Measurements from ENCODE around the gene C22orf31. TPM values are rescaled to one million over a fixed set of nuclear protein-coding genes. Genes with fewer than 3 reads are reported as not detected.

C22orf31 gene
- not detected for total RNA-seq

DNA sequence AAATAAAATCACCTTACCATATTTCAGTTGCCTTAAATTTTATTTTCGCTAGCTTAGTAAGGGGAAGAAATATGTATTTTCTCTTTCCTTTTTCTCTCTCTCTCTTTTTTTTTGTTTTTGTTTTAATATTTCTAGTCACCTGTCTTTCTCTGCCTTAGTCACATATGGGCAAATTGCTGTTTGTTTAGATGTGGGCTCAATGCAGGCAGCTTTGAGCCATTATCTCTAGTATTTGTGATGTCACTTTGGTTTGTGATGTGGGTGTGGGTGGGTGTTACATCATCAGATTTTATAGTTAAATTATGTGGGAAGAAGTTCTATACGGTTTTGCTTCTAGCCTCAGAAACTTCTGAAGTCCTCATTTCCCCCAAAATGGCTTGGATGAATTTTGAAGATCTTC, at the start of gene C22orf31:
Gene C22orf31, minus strand, starts transcription at position 59 of the 400 bp plus-strand sequence. Its CDS starts 39 bp downstream, at position 20.
- no peaks in the 10 kb centered on the region for H3K36me3 Mint-ChIP-seq (ENCODE audit: low read depth)
- no peak within 1 kb of the TSS for H3K27ac Mint-ChIP-seq
- ChIA-PET POLR2A (no interaction called here), CTCF (interaction anchor here (0.6 to 2.4 kb wide), 4 partner anchors 8 to 224 kb away, joined by 3 to 5 read pairs (median 4); partner anchors contain the start of gene KREMEN1)
- no peaks in the 10 kb centered on the region for H3K9me3 Mint-ChIP-seq
- H3K4me3 Mint-ChIP-seq = no peak within 1 kb of the TSS
- H3K27me3 Mint-ChIP-seq = peaks cover 31% of the 10 kb centered on the region
- no peak for DNase-seq
- H3K4me1 Mint-ChIP-seq = peaks cover 10% of the 10 kb centered on the region

DNA sequence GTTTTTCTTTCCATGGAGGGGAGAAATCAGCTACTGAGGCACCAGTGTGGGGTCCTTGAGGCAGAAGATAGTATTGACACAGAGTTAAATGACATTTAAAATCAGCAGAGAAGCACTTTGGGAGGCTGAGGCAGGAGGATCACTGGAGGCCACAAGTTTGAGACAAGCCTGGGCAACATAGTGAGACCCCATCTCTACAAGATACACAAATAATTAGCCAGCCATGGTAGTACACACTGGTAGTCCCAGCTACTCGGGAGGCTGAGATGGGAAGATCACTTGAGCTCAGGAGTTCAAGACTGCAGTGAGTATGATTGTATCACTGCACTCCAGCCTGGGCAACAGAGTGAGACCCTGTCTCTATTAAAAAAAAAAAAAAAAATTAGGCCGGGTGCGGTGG, 49.3 kb upstream of the C22orf31 start:
- Mint-ChIP-seq H3K27me3 (peaks cover 10% of the 10 kb centered on the region), H3K27ac (no peak overlapping the region), H3K4me1 (no peaks in the 10 kb centered on the region), H3K4me3 (no peak overlapping the region), H3K9me3 (no peaks in the 10 kb centered on the region), H3K36me3 (ENCODE audit: low read depth) (no peaks in the 10 kb centered on the region)
- ChIA-PET POLR2A (no interaction called here), CTCF (no interaction called here)
- DNase-seq = no peak

DNA sequence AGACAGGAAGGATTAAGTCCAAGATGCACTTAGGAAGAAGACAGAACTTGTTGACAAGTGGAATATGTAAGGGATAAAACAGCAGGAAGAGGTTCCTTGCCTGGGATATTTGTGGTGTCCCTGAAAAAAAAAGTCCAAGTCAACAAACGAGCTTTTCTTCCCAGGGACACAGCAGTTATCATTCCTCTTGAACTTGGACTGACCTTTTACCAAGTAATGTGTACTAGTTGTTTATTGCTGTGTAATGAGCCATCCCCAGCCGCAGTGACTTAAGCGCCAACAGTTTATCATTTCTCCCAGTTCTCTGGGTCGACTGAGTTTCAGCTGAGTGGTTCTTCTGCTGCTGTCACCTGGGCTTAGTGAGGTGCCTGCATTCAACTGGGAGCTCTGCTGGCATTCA, 48.2 kb upstream of the C22orf31 start:
- Mint-ChIP-seq H3K27me3 (peaks cover 12% of the 10 kb centered on the region), H3K27ac (no peak overlapping the region), H3K36me3 (ENCODE audit: low read depth) (no peaks in the 10 kb centered on the region), H3K4me3 (no peak overlapping the region), H3K9me3 (no peaks in the 10 kb centered on the region), H3K4me1 (no peaks in the 10 kb centered on the region)
- ChIA-PET CTCF (no interaction called here), POLR2A (no interaction called here)
- DNase-seq = no peak

DNA sequence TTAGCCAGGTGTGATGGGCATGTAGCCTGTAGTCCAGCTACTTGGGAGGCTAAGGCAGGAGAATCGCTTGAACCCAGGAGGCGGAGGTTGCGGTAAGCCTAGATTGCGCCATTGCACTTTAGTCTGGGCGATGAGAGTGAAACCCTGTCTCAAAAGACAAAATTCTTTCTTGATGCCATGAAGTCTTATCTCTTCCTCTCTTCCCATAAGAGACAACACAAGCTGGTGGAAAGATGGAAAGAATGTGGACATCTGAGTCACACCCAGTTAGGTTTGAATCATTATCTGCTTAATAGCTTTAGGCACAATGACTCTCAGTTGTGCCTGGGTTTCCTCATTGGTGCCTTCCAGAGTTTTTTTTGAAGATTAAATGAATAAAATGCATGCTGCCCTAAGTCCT, 46.5 kb upstream of the C22orf31 start:
- ChIA-PET POLR2A (no interaction called here), CTCF (interaction anchor here (0.6 kb wide), 1 partner anchor 75 kb away, joined by 3 read pairs; no protein-coding TSS in a partner anchor)
- no peaks in the 10 kb centered on the region for H3K4me1 Mint-ChIP-seq
- no peak for DNase-seq
- H3K36me3 Mint-ChIP-seq (ENCODE audit: low read depth) = no peaks in the 10 kb centered on the region
- H3K4me3 Mint-ChIP-seq = no peak overlapping the region
- no peaks in the 10 kb centered on the region for H3K9me3 Mint-ChIP-seq
- no peak overlapping the region for H3K27ac Mint-ChIP-seq
- H3K27me3 Mint-ChIP-seq = peaks cover 14% of the 10 kb centered on the region

DNA sequence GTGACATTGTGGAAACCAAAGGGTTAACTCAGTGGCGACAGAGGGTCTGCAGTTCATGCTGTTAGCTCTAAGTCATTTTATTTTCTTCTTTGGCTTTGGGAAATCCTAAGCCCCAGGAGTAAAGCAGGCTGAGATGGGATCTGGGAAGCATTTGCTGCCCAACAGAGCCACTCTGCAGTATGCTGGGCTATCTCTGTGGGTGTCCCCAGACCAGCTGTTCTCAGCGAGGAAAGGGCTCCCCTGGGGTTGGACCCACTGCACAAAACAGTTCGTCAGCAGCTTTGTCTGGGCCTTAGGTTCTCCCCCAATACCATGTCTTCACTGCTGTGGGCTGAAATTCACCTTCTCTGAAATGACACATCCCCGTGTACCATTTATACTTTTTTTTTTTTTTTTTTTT, 45.2 kb upstream of the C22orf31 start:
- no peaks in the 10 kb centered on the region for H3K4me1 Mint-ChIP-seq
- no peak overlapping the region for H3K27ac Mint-ChIP-seq
- no peak overlapping the region for H3K4me3 Mint-ChIP-seq
- ChIA-PET CTCF (interaction anchor here (1.0 kb wide), 1 partner anchor 17 kb away, joined by 3 read pairs; no protein-coding TSS in a partner anchor), POLR2A (interaction anchor here (0.6 kb wide), 1 partner anchor 1682 kb away, joined by 3 read pairs; no protein-coding TSS in a partner anchor)
- H3K9me3 Mint-ChIP-seq = no peaks in the 10 kb centered on the region
- DNase-seq = no peak
- no peaks in the 10 kb centered on the region for H3K36me3 Mint-ChIP-seq (ENCODE audit: low read depth)
- H3K27me3 Mint-ChIP-seq = peaks cover 17% of the 10 kb centered on the region

DNA sequence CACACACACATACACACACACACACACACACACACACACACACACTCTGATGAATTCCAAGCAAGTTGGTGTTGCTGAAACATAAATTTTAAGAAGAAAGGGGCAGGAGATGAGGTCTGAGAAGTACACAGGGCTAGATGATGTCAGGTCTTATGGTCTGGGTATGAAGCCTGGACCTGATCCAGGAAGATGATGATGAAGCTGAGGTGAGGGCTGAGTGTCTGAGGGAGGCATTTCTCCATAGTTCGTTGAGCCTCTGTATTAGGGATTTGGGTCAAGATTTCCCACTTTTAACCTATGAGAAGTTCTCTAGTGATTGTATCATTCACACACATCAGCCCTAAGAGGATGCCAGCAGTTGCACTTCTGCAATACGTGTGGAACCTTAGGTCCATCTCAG, 43.8 kb upstream of the C22orf31 start:
- Mint-ChIP-seq H3K4me1 (no peaks in the 10 kb centered on the region), H3K9me3 (no peaks in the 10 kb centered on the region), H3K27ac (no peak overlapping the region), H3K27me3 (peaks cover 13% of the 10 kb centered on the region), H3K4me3 (no peak overlapping the region), H3K36me3 (ENCODE audit: low read depth) (no peaks in the 10 kb centered on the region)
- CTCF ChIA-PET = no interaction called here
- DNase-seq = no peak
- POLR2A ChIA-PET = no interaction called here

DNA sequence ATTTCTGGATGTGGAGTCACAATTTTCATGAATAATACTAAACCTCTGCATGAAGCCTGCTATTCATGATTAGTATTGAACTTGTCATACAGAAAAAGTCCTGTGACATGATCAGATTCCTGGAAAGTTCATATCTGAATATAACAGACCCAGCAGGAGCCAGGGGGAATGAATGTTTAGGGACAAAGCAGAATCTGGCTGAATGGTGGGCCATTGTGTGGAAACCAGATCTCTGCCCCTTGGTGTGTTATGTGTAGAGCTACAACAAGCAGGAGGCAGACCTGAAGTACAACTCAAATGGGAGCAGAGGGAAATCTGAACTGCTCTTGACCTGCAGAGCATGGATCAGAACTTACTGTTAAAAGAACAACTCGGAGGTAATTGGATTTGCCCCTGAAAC, 41.5 kb upstream of the C22orf31 start:
- Mint-ChIP-seq H3K27me3 (peaks cover 7% of the 10 kb centered on the region), H3K4me3 (no peak overlapping the region), H3K9me3 (no peaks in the 10 kb centered on the region), H3K27ac (no peak overlapping the region), H3K4me1 (no peaks in the 10 kb centered on the region), H3K36me3 (ENCODE audit: low read depth) (no peaks in the 10 kb centered on the region)
- ChIA-PET POLR2A (no interaction called here), CTCF (no interaction called here)
- no peak for DNase-seq

DNA sequence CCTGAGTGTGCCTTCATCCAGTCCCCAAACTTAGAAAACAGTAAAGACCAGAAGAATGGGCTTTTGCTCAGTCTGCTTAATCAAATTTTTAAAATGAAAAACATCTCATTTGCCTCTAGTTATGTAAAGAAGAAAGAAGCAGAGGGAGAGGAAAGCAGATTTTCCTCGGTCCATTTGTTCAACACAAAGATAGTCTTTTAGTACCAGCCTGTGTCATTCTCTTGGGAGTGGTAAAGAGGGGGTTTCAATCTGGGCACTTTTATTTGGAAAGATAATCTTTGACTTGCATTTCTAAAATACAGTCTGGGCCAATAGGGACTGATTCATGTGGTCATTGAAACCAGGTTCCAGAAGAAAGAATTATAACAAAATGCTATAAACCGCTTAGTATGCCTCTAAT, 40.7 kb upstream of the C22orf31 start:
- DNase-seq = no peak
- ChIA-PET CTCF (no interaction called here), POLR2A (no interaction called here)
- H3K9me3 Mint-ChIP-seq = no peaks in the 10 kb centered on the region
- peaks cover 7% of the 10 kb centered on the region for H3K27me3 Mint-ChIP-seq
- H3K4me1 Mint-ChIP-seq = no peaks in the 10 kb centered on the region
- H3K27ac Mint-ChIP-seq = no peak overlapping the region
- H3K4me3 Mint-ChIP-seq = no peak overlapping the region
- H3K36me3 Mint-ChIP-seq (ENCODE audit: low read depth) = no peaks in the 10 kb centered on the region

DNA sequence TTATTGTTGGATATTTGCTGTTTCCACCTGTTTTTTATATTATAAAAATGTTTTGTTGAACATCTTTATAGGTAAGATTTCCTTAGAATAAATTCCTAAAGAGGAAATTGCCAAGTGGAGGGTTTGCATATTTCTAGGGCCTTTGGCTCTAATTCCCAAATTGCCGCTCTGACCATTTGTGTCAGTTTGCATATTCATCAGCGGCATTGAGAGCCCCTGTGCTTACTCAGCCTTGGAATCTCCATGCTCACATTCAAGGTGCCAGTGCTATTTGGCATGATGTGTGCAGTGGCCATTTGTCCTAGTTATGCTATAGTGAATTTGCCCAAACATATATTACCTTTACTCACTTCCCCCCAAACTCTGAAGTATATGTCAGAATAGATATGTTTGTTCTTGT, 36.7 kb upstream of the C22orf31 start:
- Mint-ChIP-seq H3K4me1 (no peaks in the 10 kb centered on the region), H3K36me3 (ENCODE audit: low read depth) (no peaks in the 10 kb centered on the region), H3K27me3 (peaks cover 11% of the 10 kb centered on the region), H3K4me3 (no peak overlapping the region), H3K9me3 (no peaks in the 10 kb centered on the region), H3K27ac (no peak overlapping the region)
- ChIA-PET POLR2A (no interaction called here), CTCF (no interaction called here)
- DNase-seq = no peak

DNA sequence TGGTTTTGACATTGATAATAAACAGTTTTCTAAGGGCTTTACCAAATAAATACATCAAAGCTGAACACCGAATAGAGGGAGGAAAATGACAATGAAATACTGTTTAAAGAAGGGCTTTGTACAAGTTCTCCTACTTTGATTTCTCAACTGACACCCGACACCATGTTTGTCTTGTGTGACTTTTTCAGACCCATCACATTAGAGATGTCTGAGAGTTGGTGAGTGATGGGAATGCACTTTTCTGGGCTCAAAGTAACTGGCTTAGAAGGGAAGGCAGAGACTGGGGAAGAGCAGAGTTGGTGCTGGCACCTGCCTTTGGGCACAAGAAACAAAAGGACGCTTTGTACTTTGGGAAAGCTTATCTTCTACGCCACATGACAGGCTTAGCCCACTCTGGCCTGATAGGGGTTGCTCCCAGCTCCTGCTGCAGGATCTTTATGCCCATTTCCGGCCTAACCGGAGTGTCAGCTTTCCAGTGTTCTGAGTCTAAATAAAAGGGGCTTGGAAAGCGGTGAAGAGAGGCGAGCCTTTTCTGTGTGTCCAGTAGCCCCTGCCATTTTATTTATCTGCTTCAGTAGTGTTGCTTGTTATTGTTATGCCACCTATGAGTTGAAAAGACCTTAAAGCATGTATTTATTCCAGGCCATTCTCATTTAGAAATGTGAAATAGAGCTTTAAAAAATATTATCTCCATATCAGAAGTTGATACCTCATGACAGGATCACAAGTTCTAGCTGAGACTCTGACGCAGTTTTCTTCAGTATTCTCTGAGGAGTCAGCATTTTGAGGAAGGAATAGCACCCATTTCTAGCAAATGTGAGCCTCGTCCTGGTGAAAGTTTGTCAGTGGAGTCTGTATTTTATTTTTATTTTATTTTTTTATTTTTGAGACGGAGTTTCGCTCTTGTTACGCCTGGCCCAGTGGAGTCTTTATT, 35.4 kb upstream of the C22orf31 start:
- H3K27ac Mint-ChIP-seq = no peak overlapping the region
- H3K36me3 Mint-ChIP-seq (ENCODE audit: low read depth) = no peaks in the 10 kb centered on the region
- DNase-seq = no peak
- no peak overlapping the region for H3K4me3 Mint-ChIP-seq
- no peaks in the 10 kb centered on the region for H3K4me1 Mint-ChIP-seq
- no peaks in the 10 kb centered on the region for H3K9me3 Mint-ChIP-seq
- POLR2A ChIA-PET = no interaction called here
- CTCF ChIA-PET = no interaction called here
- H3K27me3 Mint-ChIP-seq = peaks cover 15% of the 10 kb centered on the region

DNA sequence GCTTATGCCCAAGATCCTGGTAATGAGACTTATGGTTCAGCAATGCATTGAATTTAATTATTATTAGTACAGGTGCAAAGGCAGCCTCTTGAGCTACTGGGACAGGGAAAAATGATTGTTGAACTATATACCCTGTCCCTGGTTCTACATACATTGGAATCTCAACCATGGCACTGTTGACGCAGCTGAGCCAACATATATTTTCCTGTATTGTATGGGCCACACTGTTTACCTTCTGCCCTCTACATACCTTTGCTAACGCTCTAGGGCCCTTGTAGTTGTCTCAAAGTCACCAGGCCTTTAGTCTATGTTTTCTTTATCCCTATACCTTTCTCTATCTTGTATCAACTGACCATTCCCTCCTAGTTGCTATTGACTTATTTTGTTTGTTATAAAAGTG, 33.8 kb upstream of the C22orf31 start:
- Mint-ChIP-seq H3K9me3 (no peaks in the 10 kb centered on the region), H3K27me3 (peaks cover 19% of the 10 kb centered on the region), H3K36me3 (ENCODE audit: low read depth) (no peaks in the 10 kb centered on the region), H3K27ac (no peak overlapping the region), H3K4me3 (no peak overlapping the region), H3K4me1 (no peaks in the 10 kb centered on the region)
- POLR2A ChIA-PET = no interaction called here
- no peak for DNase-seq
- CTCF ChIA-PET = interaction anchor here (0.8 kb wide), 1 partner anchor 20 kb away, joined by 3 read pairs; no protein-coding TSS in a partner anchor

DNA sequence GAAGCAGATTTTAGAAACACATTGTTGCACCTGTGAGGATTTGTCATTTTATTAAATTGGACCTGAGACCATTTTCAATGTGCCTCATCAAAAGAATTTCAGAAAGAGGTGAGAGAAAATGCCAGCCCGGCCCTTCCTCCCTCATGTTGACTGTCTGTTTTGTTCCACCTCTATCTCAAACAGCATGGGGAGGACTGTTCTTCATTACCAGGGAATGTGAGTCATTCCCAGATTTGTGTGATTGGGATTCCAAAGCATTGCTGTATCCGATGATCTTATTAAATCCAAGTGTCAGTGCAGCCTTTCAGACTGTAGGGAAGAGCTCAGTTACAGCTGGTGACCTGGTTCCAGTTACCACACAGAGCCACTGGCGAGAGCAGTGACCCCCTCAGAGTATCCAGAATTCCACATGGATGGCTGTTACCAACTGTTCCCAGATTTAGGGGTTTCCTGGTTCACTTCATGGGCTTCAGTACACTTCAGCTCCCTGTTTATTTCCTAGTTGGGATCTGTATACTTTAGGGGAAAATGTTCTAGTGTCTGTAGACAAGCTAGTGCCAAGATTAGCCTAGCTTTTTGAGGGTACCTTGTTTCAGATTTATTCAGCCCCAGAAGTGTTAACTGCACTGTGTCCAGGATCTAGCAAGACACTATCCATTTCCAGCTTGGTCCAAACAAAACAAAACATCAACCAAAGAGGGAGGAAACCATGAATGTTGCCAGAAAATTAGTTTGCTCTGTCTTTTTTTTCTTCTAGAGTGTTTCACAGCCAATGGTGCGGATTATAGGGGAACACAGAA, 32.1 kb upstream of the C22orf31 start:
- Mint-ChIP-seq H3K9me3 (no peaks in the 10 kb centered on the region), H3K36me3 (ENCODE audit: low read depth) (no peaks in the 10 kb centered on the region), H3K27me3 (peaks cover 31% of the 10 kb centered on the region), H3K4me1 (no peaks in the 10 kb centered on the region), H3K27ac (no peak overlapping the region), H3K4me3 (no peak overlapping the region)
- ChIA-PET CTCF (interaction anchor here (1.4 kb wide), 1 partner anchor 21 kb away, joined by 5 read pairs; the partner anchor contains the start of gene KREMEN1), POLR2A (no interaction called here)
- DNase-seq = no peak

DNA sequence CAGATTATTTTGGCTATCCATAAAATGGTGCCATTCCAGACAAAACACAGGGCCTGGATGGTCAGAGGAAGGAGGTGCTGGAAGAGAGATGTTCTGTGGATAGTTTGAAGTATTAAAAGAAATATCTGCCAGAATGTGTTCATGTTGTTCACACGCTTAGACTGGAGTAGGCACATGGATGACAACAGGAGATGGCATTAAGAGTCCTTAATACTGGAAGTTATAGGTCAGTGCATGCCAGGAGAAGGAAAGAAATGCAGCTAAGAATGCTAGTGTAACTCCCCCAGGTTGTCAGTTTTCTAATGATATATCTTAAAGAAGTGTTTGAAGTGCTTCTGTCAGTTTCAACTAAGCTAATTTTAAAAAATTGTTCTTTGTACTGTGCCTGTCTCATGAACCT, 31.4 kb upstream of the C22orf31 start:
- H3K27ac Mint-ChIP-seq = no peak overlapping the region
- H3K36me3 Mint-ChIP-seq (ENCODE audit: low read depth) = no peaks in the 10 kb centered on the region
- POLR2A ChIA-PET = no interaction called here
- no peak overlapping the region for H3K4me3 Mint-ChIP-seq
- no peaks in the 10 kb centered on the region for H3K9me3 Mint-ChIP-seq
- CTCF ChIA-PET = no interaction called here
- no peak for DNase-seq
- H3K27me3 Mint-ChIP-seq = peaks cover 34% of the 10 kb centered on the region
- no peaks in the 10 kb centered on the region for H3K4me1 Mint-ChIP-seq
